PC-9 (cell line): Measurements from ENCODE around the gene NPB. TPM values are rescaled to one million over a fixed set of nuclear protein-coding genes. Genes with fewer than 3 reads are reported as not detected.

Experiments
- Bru-seq: library from RNA; stranded (reverse); fragments of 400-500 nt; gene quantifications from one replicate; lab custom pipeline; 2021; lab: Mats Ljungman, UMichigan
- BruChase-seq, 2 experiments: library from RNA; stranded (reverse); fragments of 400-500 nt; gene quantifications; one replicate each; lab custom pipeline; 2021; lab: Mats Ljungman, UMichigan
- BruUV-seq: library from RNA; stranded (reverse); fragments of 400-500 nt; replicated peaks from 2 replicates; lab custom pipeline; 2021; lab: Mats Ljungman, UMichigan
- CTCF ChIA-PET: fragments of 300-600 bp; sonication (Branson Sonifier 250); formaldehyde crosslinking; loops from one replicate; lab custom pipeline; 2022; ENCODE audit warnings: antibody characterized with exemption; lab: Charles Lee
- POLR2A ChIA-PET: fragments of 300-600 bp; sonication (Branson Sonifier 250); formaldehyde crosslinking; loops from one replicate; lab custom pipeline; 2022; ENCODE audit warnings: antibody characterized with exemption; ENCODE audit not compliant: unreplicated experiment; lab: Charles Lee
- DNase-seq, 2 experiments: peaks; one replicate each; pipeline versions ENCODE4 v3.0.0 to v3.0.0-alpha.2; 2015 to 2022; ENCODE audit warnings: mixed read lengths in 1 of 2
- H2AFZ ChIP-seq: fragments of 200-600 bp; sonication (generic); 2 replicates; pipeline ENCODE4 v1.8.1; 2017; ENCODE audit warnings: antibody characterized with exemption
- H3F3A ChIP-seq: fragments of 200-600 bp; sonication (generic); 2 replicates; pipeline ENCODE4 v1.8.1; 2017; ENCODE audit warnings: antibody characterized with exemption, mild to moderate bottlenecking, low read depth; ENCODE audit not compliant: insufficient read depth
- H3K27ac ChIP-seq: fragments of 200-600 bp; sonication (generic); 2 replicates; pipeline ENCODE4 v1.6.1; 2016; ENCODE audit warnings: mixed run types
- H3K27me3 ChIP-seq: fragments of 200-600 bp; sonication (generic); 2 replicates; pipeline ENCODE4 v1.6.1; 2016; ENCODE audit warnings: low read depth, mixed run types; ENCODE audit not compliant: insufficient read depth
- H3K36me3 ChIP-seq: fragments of 200-600 bp; sonication (generic); 2 replicates; pipeline ENCODE4 v1.6.1; 2016; ENCODE audit warnings: low read depth, mixed run types
- H3K4me1 ChIP-seq: fragments of 200-600 bp; sonication (generic); replicated peaks from 2 replicates; pipeline ENCODE4 v1.6.1; 2016; ENCODE audit warnings: mixed run types; ENCODE audit not compliant: insufficient read depth
- H3K4me2 ChIP-seq: fragments of 200-600 bp; sonication (generic); 2 replicates; pipeline ENCODE4 v1.6.1; 2017; ENCODE audit warnings: mixed run types
- H3K4me3 ChIP-seq: fragments of 200-600 bp; sonication (generic); 2 replicates; pipeline ENCODE4 v1.6.1; 2016; ENCODE audit warnings: mixed run types
- H3K79me2 ChIP-seq: fragments of 200-600 bp; sonication (generic); 2 replicates; pipeline ENCODE4 v1.6.1; 2017; ENCODE audit warnings: low read depth, mixed run types
- H3K9me2 ChIP-seq: fragments of 200-600 bp; sonication (generic); 2 replicates; pipeline ENCODE4 v1.8.1; 2017; ENCODE audit warnings: mild to moderate bottlenecking; ENCODE audit not compliant: insufficient read depth
- H3K9me3 ChIP-seq: fragments of 200-600 bp; sonication (generic); 2 replicates; pipeline ENCODE4 v1.8.1; 2016; ENCODE audit warnings: low read depth; ENCODE audit not compliant: insufficient read depth
- H4K20me1 ChIP-seq: fragments of 200-600 bp; sonication (generic); 2 replicates; pipeline ENCODE4 v1.8.1; 2017; ENCODE audit not compliant: insufficient read depth
- CTCF ChIP-seq: fragments of 200-600 bp; sonication (generic); conservative IDR thresholded peaks from 2 replicates; pipeline ENCODE4 v1.6.1; 2017; ENCODE audit warnings: mixed run types, antibody characterized with exemption, mild to moderate bottlenecking, moderate library complexity
- EZH2 ChIP-seq: fragments of 200-600 bp; sonication (generic); IDR thresholded peaks from 2 replicates; pipeline ENCODE4 v1.8.0; 2017; ENCODE audit warnings: antibody characterized with exemption, low read depth
- intact Hi-C: fragments of 100-400 bp; cut with micrococcal nuclease; formaldehyde crosslinking; loops from one replicate; pipeline ENCODE4 v1.10.0; 2022; ENCODE audit not compliant: unreplicated experiment
- long read RNA-seq: library from polyadenylated mRNA; stranded (forward); transcript quantifications from one replicate; pipeline ENCODE4 v2.0.0, GENCODE V29; 2022
- total RNA-seq: library from RNA; stranded (reverse); gene quantifications from 2 replicates; pipeline ENCODE4 v1.2.3, GENCODE V29; 2021

Gene NPB
- total RNA-seq (0.83 and 1.1 TPM in 2 replicates), Bru-seq, nascent RNA (percentile 33 among the genes with signal in this experiment), BruChase-seq, experiment 1, labeled RNA remaining after a 2-hour chase (percentile 34 among the genes with signal in this experiment), BruChase-seq, experiment 2, labeled RNA remaining after a 6-hour chase (percentile 35 among the genes with signal in this experiment)
- long read RNA-seq: 0 reads

- H3K79me2 ChIP-seq: no peaks in the 10 kb centered on the region
- DNase-seq: no peak
- no peaks in the 10 kb centered on the region for H3K9me3 ChIP-seq
- peaks cover 23% of the 10 kb centered on the region for H3F3A ChIP-seq
- H2AFZ ChIP-seq: no peak within 1 kb of the TSS
- H3K9me2 ChIP-seq: no peaks in the 10 kb centered on the region
- TF ChIP-seq CTCF: no peak
- TF ChIP-seq EZH2: no peak
- CTCF ChIA-PET: no interaction called here
- intact Hi-C loops: no loop called here
- POLR2A ChIA-PET: no interaction called here
- no peaks in the 10 kb centered on the region for H3K36me3 ChIP-seq
- H3K4me3 ChIP-seq: no peak within 1 kb of the TSS
- H3K27ac ChIP-seq: no peak within 1 kb of the TSS
- H4K20me1 ChIP-seq: no peaks in the 10 kb centered on the region
- no TSS peak for BruUV-seq
- H3K4me2 ChIP-seq: no peak within 1 kb of the TSS
- H3K4me1 ChIP-seq: peaks cover 27% of the 10 kb centered on the region
- H3K27me3 ChIP-seq: no peaks in the 10 kb centered on the region
These were observed at the start of gene NPB for GRCh38 chr17:81902023-81902652. Gene NPB (plus strand): TSS chr17:81902238. CDS start chr17:81902278, 40 bp downstream.

- Histone ChIP-seq H3K27me3 (no peaks in the 10 kb centered on the region), H3K9me3 (no peaks in the 10 kb centered on the region), H3F3A (no peaks in the 10 kb centered on the region), H3K9me2 (no peaks in the 10 kb centered on the region), H3K4me2 (no peak overlapping the region), H3K27ac (no peak overlapping the region), H3K4me1 (no peaks in the 10 kb centered on the region), H3K4me3 (no peak overlapping the region), H4K20me1 (peaks cover 22% of the 10 kb centered on the region), H3K79me2 (peaks cover 41% of the 10 kb centered on the region), H2AFZ (no peak overlapping the region), H3K36me3 (no peaks in the 10 kb centered on the region)
- intact Hi-C loops: no loop called here
- ChIA-PET POLR2A (interaction anchor here (0.5 to 0.7 kb wide), 4 partner anchors 31 to 140 kb away, joined by 3 to 18 read pairs (median 4); no protein-coding TSS in a partner anchor), CTCF (interaction anchor here (0.6 to 0.7 kb wide), 2 partner anchors 8 to 116 kb away, joined by 3 to 5 read pairs; no protein-coding TSS in a partner anchor)
- no peak for DNase-seq
- no peak for TF ChIP-seq EZH2
- TF ChIP-seq CTCF: no peak
- no TSS peak for BruUV-seq
These were observed 46.9 kb upstream of the NPB start for GRCh38 chr17:81854974-81855774.
